ENCODE results near the gene SQSTM1. TPM values are rescaled to one million over a fixed set of nuclear protein-coding genes. Genes with fewer than 3 reads are reported as not detected.

The SQSTM1 gene
- total RNA-seq, 3 donors from 2014 or later (not counting 1 experiment from before 2014, with no cell fraction given): 474 to 707 (median 657) TPM

DNA sequence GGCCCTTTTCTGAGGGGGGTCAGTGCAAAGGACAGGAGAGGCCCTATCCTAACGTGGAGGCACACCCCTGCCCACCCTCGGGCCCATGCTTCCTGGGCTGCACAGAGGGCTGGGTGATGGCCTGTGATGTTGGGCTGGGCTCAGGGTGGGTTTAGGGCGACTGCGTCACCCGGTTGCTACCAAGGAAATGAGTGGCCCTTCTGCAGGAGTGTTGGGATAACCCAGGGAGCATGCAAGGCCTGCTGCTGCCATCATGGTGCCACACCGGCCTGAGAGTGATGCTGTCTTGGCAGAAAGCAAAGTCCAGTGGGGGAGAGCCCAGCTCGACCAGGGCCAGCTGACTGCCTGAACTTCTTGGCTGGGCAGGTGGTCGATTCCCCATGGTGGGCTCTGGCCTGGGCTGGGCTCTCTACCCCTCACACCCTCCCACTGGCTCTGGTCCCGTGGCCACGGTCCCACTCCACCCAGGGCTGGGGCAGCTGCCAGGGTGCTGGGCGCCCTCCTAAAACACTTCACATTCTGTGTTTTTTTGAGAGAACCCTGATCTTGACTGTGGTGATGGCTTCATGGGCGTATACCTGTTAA lies 59.5 kb downstream of the SQSTM1 start:
- H3K36me3 ChIP-seq (ENCODE audit: control insufficient read depth, insufficient read depth, low read length): peaks cover 33% of the 10 kb centered on the region
- H3K9me3 ChIP-seq (ENCODE audit: control insufficient read depth, insufficient read depth, low read length): peaks cover 10% of the 10 kb centered on the region
- H3K4me3 ChIP-seq (ENCODE audit: low read length): no peak overlapping the region
- Mint-ChIP-seq H3K27ac (no peak overlapping the region), H3K4me1 (peaks cover 0 to 9% of the 10 kb centered on the region in 2 donors), H3K36me3 (peaks cover 21% of the 10 kb centered on the region), H3K9me3 (peaks cover 3 to 5% of the 10 kb centered on the region in 2 donors), H3K27me3 (ENCODE audit: low read depth in 2 of 2) (no peaks in the 10 kb centered on the region), H3K4me3 (no peak overlapping the region)
- TF ChIP-seq CTCF (IDR thresholded peaks at IDR 0.05): no peak
- intact Hi-C loops (cut with micrococcal nuclease): no loop called here
- ATAC-seq (no peak), DNase-seq (no peak)
- no peaks in the 10 kb centered on the region for H3K27me3 ChIP-seq (ENCODE audit: control insufficient read depth, insufficient read depth, low read length)
- 93% methylated on average over 11 of the region's 12 CpGs for WGBS (ENCODE audit: insufficient coverage)
- H3K27ac ChIP-seq (ENCODE audit: low read length): no peak overlapping the region
- H3K4me1 ChIP-seq (ENCODE audit: control insufficient read depth, insufficient read depth, low read length): no peaks in the 10 kb centered on the region

DNA sequence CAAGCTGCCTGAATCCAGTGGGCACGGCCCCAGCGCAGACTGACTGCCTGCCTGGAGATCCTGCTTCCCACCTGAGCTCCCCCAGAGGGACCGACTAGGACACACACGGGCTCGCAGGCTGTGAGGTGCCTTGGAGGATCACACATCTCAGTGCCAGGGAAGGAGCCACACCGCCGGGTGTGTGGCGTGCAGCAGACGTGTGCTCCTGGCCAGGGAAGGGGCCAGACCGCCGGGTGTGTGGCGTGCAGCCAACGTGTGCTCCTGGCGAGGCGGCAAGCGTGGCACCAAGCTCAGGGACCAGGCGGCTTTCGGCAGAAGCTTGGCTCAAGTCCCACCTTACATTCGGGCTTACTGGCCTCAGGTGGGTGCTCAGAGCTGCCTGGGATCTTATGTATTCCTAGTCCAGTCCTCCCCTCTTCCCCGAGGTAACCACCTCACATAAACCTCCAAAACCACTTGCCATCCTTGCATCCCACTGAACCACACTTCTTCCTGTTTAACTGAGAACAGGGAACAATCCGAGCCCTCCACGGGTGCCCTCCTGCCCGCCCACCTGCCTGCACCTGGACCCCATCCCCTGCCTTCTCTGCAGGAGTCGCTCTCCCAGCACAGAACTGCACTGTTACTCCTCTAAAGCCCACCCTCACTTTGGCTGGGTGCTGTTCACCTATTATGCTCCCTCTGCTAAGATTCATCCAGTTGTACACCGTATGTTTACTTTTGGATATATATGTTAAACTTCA lies 60.3 kb downstream of the SQSTM1 start:
- peaks cover 3 to 5% of the 10 kb centered on the region in 2 donors for H3K9me3 Mint-ChIP-seq
- no peak overlapping the region for H3K4me3 Mint-ChIP-seq
- no peak for DNase-seq
- no peaks in the 10 kb centered on the region for H3K27me3 Mint-ChIP-seq (ENCODE audit: low read depth in 2 of 2)
- 94% methylated on average over 24 of the region's 25 CpGs for WGBS (ENCODE audit: insufficient coverage)
- H3K4me1 Mint-ChIP-seq: peaks cover 3 to 9% of the 10 kb centered on the region in 2 donors
- Histone ChIP-seq H3K4me1 (ENCODE audit: control insufficient read depth, insufficient read depth, low read length) (no peaks in the 10 kb centered on the region), H3K36me3 (ENCODE audit: control insufficient read depth, insufficient read depth, low read length) (peaks cover 32% of the 10 kb centered on the region), H3K4me3 (ENCODE audit: low read length) (no peak overlapping the region), H3K27ac (ENCODE audit: low read length) (no peak overlapping the region), H3K27me3 (ENCODE audit: control insufficient read depth, insufficient read depth, low read length) (no peaks in the 10 kb centered on the region), H3K9me3 (ENCODE audit: control insufficient read depth, insufficient read depth, low read length) (peaks cover 10% of the 10 kb centered on the region)
- H3K27ac Mint-ChIP-seq: no peak overlapping the region
- TF ChIP-seq CTCF (IDR thresholded peaks at IDR 0.05): no peak
- no peak for ATAC-seq
- intact Hi-C loops (cut with micrococcal nuclease): no loop called here
- peaks cover 21% of the 10 kb centered on the region for H3K36me3 Mint-ChIP-seq

GRCh38 chr5:179882338-179882737 lies 61.6 kb downstream of the SQSTM1 start:
- DNase-seq: no peak
- Histone ChIP-seq H3K27ac (ENCODE audit: low read length) (no peak overlapping the region), H3K9me3 (ENCODE audit: control insufficient read depth, insufficient read depth, low read length) (peaks cover 10% of the 10 kb centered on the region), H3K36me3 (ENCODE audit: control insufficient read depth, insufficient read depth, low read length) (peaks cover 32% of the 10 kb centered on the region), H3K27me3 (ENCODE audit: control insufficient read depth, insufficient read depth, low read length) (no peaks in the 10 kb centered on the region), H3K4me1 (ENCODE audit: control insufficient read depth, insufficient read depth, low read length) (no peaks in the 10 kb centered on the region), H3K4me3 (ENCODE audit: low read length) (no peak overlapping the region)
- Mint-ChIP-seq H3K9me3 (peaks cover 3 to 5% of the 10 kb centered on the region in 2 donors), H3K36me3 (peaks cover 25% of the 10 kb centered on the region), H3K27me3 (ENCODE audit: low read depth in 2 of 2) (no peaks in the 10 kb centered on the region), H3K27ac (no peak overlapping the region), H3K4me3 (no peak overlapping the region), H3K4me1 (peaks cover 6 to 9% of the 10 kb centered on the region in 2 donors)
- no peak for TF ChIP-seq CTCF (IDR thresholded peaks at IDR 0.05)
- no peak for ATAC-seq
- WGBS (ENCODE audit: insufficient coverage): 95% methylated on average over 4 of the region's 4 CpGs
- intact Hi-C loops (cut with micrococcal nuclease): no loop called here
